ENCODE measurements around the gene MOV10L1. TPM values are rescaled to one million over a fixed set of nuclear protein-coding genes. Genes with fewer than 3 reads are reported as not detected.

The MOV10L1 gene
- total RNA-seq, 2 donors from 2014 or later: 0.27 to 0.50 TPM

DNA sequence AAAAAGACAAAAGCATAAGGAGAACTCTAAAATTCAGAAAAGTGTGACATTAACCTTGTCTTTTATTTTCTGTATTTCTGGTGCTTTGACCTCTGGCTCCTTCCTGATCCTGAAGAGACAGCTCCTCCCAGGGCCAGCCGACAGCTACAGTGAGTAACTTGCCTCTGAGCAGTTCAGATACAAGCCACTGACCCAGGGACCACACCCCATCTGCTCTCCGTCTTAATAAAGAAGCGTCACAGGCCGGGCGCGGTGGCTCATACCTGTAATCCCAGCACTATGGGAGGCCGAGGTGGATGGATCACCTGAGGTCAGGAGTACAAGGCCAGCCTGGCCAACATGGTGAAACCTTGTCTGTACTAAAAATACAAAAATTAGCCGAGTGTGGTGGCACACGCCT lies 11.0 kb upstream of the MOV10L1 start:
- no peaks in the 10 kb centered on the region for H3K36me3 ChIP-seq
- DNase-seq: no peak
- no peaks in the 10 kb centered on the region for H3K27me3 ChIP-seq
- no peak overlapping the region for H3K9ac ChIP-seq (ENCODE audit: low read depth in 2 of 2, low read length in 2 of 2)
- TF ChIP-seq, protein P1, sequence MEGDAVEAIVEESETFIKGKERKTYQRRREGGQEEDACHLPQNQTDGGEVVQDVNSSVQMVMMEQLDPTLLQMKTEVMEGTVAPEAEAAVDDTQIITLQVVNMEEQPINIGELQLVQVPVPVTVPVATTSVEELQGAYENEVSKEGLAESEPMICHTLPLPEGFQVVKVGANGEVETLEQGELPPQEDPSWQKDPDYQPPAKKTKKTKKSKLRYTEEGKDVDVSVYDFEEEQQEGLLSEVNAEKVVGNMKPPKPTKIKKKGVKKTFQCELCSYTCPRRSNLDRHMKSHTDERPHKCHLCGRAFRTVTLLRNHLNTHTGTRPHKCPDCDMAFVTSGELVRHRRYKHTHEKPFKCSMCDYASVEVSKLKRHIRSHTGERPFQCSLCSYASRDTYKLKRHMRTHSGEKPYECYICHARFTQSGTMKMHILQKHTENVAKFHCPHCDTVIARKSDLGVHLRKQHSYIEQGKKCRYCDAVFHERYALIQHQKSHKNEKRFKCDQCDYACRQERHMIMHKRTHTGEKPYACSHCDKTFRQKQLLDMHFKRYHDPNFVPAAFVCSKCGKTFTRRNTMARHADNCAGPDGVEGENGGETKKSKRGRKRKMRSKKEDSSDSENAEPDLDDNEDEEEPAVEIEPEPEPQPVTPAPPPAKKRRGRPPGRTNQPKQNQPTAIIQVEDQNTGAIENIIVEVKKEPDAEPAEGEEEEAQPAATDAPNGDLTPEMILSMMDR (IDR thresholded peaks at IDR 0.05): no peak
- intact Hi-C loops (cut with DNase I): no loop called here
- no peaks in the 10 kb centered on the region for H3K9me3 ChIP-seq
- no peak overlapping the region for H3K4me3 ChIP-seq
- no peak overlapping the region for H3K27ac ChIP-seq
- H3K4me1 ChIP-seq: peaks cover 2% of the 10 kb centered on the region

DNA sequence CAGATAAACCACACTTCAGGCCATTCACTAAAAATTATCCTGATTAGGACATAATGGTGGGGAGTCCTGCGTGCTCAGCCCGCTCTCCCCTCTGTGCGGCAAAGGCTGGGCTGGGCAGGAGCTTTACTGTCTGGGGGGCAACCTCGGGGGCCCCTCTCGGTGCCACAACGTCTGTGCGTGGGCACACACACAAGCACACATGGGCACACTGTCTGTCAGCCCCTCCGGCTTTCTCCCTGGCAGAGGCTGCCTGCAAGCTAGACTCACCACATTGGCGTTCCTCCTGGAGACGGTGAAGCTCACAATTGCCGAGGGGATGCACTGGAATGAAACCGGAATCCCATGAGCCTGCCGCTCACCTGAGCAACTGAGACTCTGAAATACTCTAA lies 9.7 kb upstream of the MOV10L1 start:
- TF ChIP-seq, protein P1 (IDR thresholded peaks at IDR 0.05): no peak
- Histone ChIP-seq H3K4me3 (no peak overlapping the region), H3K27me3 (no peaks in the 10 kb centered on the region), H3K4me1 (peaks cover 2% of the 10 kb centered on the region), H3K36me3 (no peaks in the 10 kb centered on the region), H3K27ac (no peak overlapping the region), H3K9ac (ENCODE audit: low read depth in 2 of 2, low read length in 2 of 2) (no peak overlapping the region), H3K9me3 (no peaks in the 10 kb centered on the region)
- DNase-seq: no peak
- intact Hi-C loops (cut with DNase I): no loop called here

DNA sequence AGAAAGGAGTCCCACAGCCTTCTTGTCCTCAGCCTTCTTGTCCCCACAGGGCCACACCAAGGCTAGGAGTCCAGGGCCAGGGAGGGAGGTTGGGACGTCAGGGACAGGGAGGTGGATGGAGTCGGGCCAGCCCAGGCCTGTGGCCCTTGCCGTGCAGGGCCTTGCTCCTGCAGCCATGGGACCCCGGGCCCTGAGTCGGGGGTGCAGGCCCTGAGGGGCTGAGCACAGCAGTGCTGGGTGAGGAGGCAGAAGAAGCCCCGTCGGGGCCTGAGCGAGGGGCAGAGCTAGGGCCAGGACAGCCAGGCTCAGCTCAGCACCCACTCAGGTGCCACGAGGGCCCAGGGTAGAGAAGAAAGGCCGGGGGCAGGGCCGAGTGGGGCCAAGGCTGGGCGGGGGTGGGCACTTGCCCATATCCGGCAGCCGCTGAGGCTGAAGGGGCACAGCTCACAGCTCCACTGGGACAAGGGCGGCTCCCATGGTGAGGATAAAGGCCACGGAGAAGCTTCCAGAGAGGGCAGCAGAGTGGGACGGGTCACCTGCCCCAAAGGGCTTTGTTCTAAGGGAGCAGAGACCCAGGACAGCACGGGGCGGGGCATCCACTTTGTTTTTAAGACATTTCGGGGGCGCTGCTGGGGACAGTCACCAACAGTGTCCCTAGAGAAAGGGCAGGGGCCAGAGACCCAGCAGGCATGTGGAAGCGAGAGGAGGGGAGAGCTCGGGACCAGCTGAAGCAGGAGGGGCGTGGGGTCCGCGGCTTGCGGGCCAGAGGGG lies 8.2 kb upstream of the MOV10L1 start:
- DNase-seq: no peak
- Histone ChIP-seq H3K9ac (ENCODE audit: low read depth in 2 of 2, low read length in 2 of 2) (no peak overlapping the region), H3K4me1 (peaks cover 2% of the 10 kb centered on the region), H3K9me3 (no peaks in the 10 kb centered on the region), H3K4me3 (no peak overlapping the region), H3K27ac (no peak overlapping the region), H3K36me3 (no peaks in the 10 kb centered on the region), H3K27me3 (no peaks in the 10 kb centered on the region)
- intact Hi-C loops (cut with DNase I): no loop called here
- TF ChIP-seq, protein P1 (IDR thresholded peaks at IDR 0.05): no peak

DNA sequence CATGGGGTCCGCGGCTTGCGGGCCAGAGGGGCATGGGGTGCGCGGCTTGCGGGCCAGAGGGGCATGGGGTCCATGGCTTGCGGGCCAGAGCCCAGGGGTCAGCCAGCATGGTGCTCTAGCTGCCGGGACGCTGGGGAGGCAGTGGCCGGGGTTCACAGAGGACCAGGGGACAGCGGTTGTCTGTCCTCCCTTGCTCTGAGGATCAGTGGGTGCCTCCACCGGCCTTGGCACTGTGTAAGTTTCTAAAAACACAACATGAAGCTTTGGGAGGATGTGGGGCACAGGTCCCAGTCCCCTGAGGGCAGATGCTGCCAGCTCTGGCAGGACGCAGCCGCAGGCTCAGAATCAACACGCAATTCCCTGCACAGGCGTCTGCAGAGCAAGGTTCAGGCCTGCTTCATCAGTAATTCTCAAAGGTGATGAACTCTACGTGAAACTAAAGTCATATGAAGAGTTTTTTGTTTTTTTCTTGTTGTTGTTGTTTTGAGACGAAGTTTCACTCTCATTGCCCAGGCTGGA lies 7.5 kb upstream of the MOV10L1 start:
- H3K9ac ChIP-seq (ENCODE audit: low read depth in 2 of 2, low read length in 2 of 2): no peak overlapping the region
- DNase-seq: no peak
- no peaks in the 10 kb centered on the region for H3K36me3 ChIP-seq
- H3K4me1 ChIP-seq: peaks cover 2% of the 10 kb centered on the region
- H3K27me3 ChIP-seq: no peaks in the 10 kb centered on the region
- intact Hi-C loops (cut with DNase I): no loop called here
- H3K4me3 ChIP-seq: no peak overlapping the region
- no peaks in the 10 kb centered on the region for H3K9me3 ChIP-seq
- no peak overlapping the region for H3K27ac ChIP-seq
- TF ChIP-seq, protein P1 (IDR thresholded peaks at IDR 0.05): no peak

DNA sequence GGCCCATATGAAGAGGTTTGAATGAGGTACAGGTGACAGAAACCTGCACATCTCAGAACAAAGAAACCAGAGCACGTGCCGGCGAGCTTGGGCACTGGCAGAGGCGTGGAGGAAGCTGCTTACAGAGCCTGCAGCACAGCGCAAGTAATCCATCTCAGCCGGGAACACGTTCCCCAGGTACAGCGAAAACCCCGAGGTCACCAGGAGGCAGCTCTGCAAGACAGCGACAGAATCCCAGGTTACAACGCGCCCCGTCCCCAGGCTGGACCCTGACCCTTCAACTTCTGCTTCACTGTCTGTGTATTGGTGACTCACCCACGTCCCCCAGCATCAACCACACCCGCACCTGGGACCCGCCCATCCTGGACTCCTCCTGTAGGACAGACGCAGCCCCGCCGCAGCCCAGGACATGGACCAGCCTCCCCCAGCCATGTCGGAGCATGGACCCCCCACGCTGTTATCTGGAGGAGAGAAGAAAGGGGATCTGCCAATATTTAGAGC lies 6.8 kb upstream of the MOV10L1 start:
- H3K4me1 ChIP-seq: peaks cover 2% of the 10 kb centered on the region
- no peaks in the 10 kb centered on the region for H3K9me3 ChIP-seq
- H3K4me3 ChIP-seq: no peak overlapping the region
- H3K27me3 ChIP-seq: no peaks in the 10 kb centered on the region
- TF ChIP-seq, protein P1 (IDR thresholded peaks at IDR 0.05): no peak
- H3K27ac ChIP-seq: no peak overlapping the region
- intact Hi-C loops (cut with DNase I): no loop called here
- DNase-seq: no peak
- H3K9ac ChIP-seq (ENCODE audit: low read depth in 2 of 2, low read length in 2 of 2): no peak overlapping the region
- no peaks in the 10 kb centered on the region for H3K36me3 ChIP-seq

All from colonic mucosa (tissue), 4 donors.